SIG-M5 treated with dmso at 0.1 percent for 504 hours (cell line): ENCODE measurements around the gene ST3GAL3.

Source experiments
- DNase-seq: peaks from one replicate; lab custom pipeline; 2025; ENCODE audit not compliant: unreplicated experiment; lab: John Stamatoyannopoulos, UW

The ST3GAL3 gene

DNA sequence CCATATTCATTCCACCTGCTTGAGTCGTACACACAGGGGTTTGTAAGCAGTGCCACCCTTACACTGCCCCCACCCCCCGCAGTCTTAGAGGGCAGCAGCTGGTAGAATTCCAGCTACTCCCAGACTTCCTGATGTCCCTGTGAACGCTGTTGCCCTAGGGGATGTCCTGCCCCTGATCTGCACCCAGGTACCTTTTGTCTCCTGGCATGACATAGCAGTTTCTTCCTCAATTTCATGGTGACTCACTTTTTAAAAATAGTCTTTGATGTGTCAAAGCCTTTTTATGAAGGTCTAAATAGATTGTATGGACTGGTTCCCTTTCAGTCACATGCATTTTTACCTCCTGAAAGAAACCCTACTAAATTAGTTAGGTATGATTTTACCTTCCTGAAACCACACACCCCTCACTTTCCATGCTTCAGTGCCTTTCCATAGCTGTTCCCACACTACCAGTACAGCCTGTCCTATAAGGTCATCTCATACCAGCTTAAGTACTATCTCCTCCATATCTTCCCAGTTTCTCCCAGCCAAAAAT is 76.4 kb downstream of the ST3GAL3 start:
- peak; percentile 77 for DNase-seq

DNA sequence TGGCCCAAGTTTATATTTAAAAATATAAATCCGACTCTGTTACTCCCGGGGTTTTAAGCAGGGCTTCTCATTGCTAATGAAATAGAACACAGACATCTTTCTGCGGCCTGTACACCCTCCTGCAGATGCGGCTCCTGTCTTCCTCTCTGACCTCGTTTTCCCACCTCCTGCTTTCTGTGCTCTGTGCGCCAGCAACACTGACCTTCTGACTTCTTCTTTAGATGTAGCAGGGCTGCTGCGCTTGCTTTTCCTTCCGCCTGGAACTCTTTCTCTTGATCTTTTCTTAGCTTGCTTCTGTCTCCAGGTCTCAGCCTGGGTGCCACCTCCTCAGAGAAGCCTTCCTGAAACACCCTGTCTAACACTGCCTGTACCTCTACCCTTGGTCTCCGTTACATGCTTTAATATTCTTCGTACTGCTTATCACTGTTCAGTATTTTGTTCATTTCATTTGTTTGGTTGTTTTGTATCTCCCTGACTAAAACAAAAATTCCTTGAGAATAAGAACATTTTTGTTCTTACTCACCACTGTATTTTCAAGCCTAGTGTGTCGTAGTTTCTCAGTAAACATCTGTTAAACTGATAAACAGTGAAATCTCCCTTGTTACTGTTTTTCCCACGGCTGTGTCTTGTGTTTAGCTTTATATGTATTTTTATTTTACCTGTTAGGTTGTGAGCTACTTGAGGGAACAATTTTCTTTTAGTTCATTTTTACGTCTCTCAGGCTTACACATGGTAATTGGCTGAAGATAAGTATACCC is 79.0 kb downstream of the ST3GAL3 start:
- no peak for DNase-seq

GRCh38 chr1:43786960-43787359 is 79.6 kb downstream of the ST3GAL3 start:
- DNase-seq, result no peak

GRCh38 chr1:43789604-43790550 is 82.5 kb downstream of the ST3GAL3 start:
- no peak for DNase-seq

DNA sequence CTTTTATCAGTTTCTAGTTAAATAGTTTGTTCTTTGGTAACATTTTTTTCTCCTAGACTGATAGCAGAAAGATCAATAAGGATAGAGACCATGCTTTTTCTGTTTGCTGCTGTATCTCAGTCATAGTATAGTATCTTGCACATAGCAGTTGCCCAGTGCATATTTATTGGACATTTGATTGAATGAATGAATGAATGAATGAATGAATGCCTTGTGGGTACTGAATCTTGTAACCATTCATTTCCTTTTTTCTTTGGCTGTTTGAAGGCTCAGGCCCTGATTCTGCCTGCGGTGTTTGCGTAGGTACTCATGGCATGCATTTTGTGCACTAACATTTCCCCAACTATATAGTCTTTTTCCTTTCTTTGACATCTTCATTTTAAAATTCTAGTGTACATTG is 83.9 kb downstream of the ST3GAL3 start:
- no peak for DNase-seq

DNA sequence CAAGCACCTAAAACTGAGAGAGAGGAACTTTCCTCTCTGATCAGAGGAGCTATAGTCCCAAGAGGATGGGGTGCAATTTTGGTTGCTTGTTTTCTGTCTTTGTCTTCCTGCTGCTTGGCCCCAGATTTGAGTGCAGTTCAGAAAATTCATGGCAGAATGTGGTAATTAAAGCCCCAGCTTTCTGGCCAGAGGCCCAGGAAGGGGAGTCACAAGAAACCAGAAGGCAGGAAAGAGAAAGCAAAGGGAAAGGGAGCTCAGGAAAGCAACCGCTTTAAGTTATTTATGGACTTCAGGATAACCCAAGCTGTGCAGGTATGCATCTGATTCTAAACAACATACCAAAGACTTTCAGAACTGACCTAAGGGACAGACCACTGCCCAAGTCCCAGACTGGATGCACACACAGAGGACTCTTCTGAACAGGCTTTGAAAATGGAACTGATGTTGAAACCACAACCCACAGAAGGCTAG is 88.8 kb downstream of the ST3GAL3 start:
- DNase-seq, result no peak

DNA sequence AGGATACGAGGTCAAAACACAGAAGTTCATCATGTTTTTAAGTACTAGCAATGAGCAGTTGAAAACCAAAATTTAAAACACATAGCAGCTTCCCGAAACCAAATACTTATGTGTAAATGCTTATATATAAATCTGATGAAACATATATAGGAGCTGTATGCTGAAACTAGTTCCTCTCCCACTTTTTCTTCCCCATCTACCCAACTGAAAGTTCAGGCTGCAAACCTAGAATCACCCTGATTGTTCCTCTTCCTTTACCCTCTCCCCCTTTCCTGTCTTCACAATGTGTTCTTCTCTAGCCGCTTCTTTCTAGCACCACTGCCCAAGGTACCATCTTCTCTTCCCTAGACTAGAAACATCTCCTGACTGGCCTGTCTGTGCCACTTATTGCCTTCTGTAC is 90.6 kb downstream of the ST3GAL3 start:
- DNase-seq, result peak; percentile 85

DNA sequence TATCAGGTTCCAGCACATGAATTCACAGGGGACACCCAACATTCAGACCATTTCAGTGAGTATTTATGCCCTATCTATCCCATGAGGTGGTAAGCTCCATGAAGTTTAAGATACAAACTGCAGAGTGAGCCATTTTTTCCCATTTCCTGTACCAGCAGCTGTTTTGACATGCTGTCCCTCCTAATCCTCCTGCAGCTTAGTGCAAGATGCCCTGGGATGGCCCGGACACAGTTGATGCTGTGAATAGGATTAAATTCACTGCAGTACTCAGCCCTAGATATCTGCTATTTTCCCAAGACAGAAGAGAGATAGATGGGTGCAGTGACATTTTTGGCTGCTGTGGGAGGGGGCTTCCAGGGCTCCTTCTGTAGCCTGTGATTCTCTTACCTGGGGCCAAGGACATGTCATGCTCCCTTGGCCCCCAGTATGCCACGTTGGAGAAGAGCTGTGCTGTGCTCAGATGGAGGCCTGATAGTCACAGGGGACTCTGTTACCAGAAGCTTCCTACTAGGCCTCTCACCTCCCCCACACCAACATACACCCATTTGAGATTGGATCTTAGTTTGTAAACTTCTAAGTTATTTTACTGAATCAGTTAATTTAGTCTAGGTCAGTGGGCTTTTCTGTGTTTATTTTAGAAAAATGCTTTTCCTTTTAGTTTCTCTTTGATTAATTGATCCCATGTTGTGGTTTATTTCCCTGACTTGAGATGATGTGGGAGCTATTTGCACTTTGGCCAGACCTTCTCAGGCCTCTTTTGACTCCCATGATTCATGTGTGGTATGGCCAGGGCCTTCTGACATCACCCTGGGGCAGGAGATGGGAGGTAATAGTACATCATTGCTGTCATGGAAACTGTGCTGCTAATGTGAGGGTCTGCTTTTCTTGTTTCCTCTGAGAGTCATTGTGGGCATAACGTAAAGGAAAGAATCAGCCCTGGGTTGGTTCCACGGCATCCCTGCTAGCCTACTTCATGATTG is 92.6 kb downstream of the ST3GAL3 start:
- no peak for DNase-seq

- no peak for DNase-seq
Measured at GRCh38 chr1:43800771-43801170, 93.4 kb downstream of the ST3GAL3 start.

DNA sequence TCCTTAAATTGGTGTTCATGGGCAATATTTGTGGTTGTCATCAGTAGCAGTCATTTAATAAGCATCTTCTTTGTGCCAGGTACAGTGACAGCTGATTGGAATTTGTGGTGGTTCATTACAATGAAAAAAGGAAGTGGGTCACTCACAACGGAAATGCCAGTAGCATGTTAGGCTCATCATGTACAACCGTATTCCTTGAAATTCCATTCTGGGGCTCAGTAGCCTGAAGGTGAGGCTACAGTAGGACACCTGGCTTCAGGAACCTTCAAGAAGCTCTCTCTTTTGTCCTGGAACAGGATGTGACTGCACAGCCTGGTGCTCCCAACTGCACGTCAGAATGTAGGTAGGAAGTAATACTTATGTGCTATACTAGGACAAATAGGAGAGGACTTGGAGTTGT is 93.9 kb downstream of the ST3GAL3 start:
- DNase-seq, result no peak

DNA sequence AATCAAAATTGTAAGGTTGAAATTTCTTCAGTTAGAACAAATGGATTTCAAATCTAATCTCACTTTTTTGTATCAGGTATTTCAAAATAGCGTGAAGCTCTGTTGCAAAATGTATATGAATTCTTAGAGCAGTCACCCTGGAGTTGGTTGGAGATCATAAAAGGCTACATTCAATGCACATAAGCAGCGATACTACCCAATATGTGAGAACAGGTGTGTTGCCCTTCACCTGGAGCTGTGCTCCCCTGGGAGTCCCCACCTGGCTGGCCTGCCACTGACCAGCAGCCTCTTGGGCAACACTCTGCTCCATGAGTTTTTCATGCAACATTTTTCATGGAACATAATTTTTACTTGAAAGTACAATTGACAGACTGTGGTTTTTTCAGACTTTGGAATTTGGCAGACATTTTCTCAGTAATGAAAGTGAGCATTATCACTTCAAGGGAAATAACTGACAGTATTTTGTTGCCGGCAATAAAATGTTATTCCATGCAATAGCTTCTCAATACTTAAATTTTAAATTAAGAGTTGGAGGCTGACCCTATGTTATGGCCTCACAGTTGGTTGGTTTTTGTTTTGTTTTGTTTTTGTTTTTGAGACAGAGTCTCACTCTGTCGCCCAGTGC is 95.1 kb downstream of the ST3GAL3 start:
- DNase-seq, result no peak

DNA sequence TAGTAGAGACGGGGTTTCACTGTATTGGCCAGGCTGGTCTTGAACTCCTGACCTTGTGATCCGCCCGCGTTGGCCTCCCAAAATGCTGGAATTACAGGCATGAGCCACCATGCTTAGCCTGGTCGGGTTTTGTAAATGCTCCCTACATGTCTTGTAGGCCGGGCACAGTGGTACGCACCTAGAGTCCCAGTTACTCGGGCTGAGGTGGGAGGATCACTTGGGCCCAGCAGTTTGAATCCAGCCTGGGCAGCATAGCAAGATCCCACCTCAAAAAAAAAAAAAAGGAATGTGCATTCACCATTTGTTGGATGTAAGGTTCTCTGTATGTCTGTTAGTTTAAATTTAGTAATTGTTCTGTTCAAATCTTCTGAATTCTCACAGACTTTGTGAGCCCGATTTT is 95.8 kb downstream of the ST3GAL3 start:
- no peak for DNase-seq

DNA sequence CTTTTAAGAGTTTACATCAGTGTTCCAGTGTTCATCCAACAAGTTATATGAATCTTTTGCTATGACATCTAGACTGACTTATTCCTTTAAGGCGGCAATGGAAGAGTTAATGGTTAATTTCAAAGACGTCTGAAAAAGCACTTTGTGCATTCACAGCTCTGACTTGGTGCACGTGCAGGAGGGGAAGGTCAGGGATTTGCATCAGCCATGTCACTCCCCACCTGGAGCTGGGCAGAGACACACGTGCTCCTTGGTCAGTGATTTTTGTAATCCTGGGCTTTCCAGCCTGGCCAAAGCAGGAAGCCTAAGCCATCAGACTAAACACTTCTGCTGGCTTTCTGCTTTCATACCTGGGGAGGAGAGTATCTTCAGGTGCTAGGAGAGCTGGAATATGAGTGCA is 96.3 kb downstream of the ST3GAL3 start:
- no peak for DNase-seq

GRCh38 chr1:43804569-43804968 is 97.2 kb downstream of the ST3GAL3 start:
- DNase-seq, result no peak

DNA sequence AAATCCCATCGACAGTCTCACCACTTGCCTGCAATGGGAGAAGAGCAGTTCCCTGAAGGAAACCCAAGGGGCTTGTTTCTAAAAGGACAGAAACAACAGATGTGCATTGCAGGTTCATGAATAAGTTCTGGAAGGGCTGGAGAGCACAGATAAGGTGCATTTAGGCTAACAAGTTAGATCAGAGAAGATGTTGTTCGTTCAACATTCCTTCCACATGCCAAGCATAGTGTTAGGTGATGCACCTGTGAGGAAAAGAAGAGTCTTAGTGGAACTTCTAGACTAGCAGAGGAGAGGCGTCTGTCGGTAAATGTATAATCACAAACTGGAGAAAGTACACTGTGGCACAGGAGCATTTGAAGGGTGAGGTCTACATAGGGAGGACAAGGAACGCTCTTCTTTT is 98.0 kb downstream of the ST3GAL3 start:
- DNase-seq, result no peak

- no peak for DNase-seq
Measured at GRCh38 chr1:43806183-43806582, 98.8 kb downstream of the ST3GAL3 start.

DNA sequence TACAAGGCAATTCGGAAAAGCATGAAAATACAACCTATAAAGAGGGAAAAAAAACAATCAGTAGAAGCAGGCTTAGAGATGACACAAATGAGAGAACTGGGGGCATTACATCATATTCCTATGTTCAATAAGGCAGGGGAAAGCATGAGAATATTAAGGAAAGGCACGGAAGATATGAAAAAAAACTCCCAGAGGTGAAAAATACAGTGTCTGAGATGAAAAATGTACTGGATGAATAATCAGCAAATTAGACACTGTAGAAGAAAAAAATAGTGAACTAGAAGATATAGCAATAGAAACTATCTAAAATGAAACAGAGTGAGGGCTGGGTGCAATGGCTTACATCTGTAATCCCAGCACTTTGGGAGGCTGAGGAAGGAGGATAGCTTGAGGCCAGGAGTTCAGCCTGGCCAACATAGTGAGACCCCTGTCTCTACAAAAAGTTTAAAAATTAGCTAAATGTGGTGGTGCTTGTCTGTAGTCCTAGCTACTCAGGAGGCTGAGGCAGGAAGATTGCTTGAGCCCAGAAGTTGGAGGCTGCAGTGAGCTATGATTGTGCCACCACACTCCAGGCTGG is 101.8 kb downstream of the ST3GAL3 start:
- no peak for DNase-seq

DNA sequence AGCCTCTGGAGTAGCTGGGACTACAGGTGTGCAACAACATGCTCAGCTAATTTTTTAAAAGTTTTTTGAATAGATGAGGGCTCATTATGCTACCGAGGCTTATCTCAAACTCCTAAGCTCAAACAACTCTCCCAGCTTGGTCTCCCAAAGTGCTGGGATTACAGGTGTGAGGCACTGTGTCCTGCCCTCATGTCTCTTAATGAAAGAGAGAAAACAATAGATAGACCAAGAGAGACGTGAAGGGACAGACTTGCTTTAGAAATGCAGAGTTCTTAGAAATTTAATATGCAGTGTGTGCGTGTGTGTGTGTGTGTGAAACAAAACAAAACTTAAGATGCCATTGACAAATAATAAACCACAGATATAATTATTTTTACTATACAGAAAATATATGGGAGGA is 105.2 kb downstream of the ST3GAL3 start:
- DNase-seq, result no peak

DNA sequence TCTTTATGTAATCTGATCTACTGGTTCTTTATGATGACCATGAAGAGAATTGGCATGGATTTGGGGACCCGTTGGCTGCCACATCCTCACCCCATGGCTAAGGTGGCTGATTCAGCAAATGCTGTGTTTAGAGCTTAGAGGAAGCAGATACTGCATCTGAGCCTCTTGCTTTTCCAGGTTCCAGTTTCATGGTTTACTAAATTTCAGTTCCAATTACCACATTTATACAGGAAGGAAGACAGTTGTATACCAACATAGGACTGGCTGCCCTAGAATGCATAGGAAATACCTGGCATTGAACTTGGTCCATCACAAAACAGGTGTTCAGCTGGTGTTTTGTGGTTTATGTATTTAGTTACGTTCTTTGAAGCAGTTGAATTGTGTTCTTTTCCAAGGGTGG is 107.1 kb downstream of the ST3GAL3 start:
- no peak for DNase-seq
